ENCODE results near the gene SPIN1. TPM values are rescaled to one million over a fixed set of nuclear protein-coding genes. Genes with fewer than 3 reads are reported as not detected.
A peak's percentile ranks its signal among the peaks of the same experiment; 100 is the strongest.

The SPIN1 gene
- total RNA-seq, 1 experiment from 2014 or later: 123 TPM

- no peak for TF ChIP-seq ZNF425 (CRISPR knock-in tag; conservative IDR thresholded peaks at IDR 0.05)
These were observed 37.3 kb downstream of the SPIN1 start (continued) for GRCh38 chr9:88425538-88425950.

- Mint-ChIP-seq H3K27ac (peak overlapping the region; percentile 17; the same call in 1 of the 2 replicates), H3K4me3 (no peak overlapping the region), H3K9me3 (no peaks in the 10 kb centered on the region), H3K4me1 (peaks cover 41% of the 10 kb centered on the region), H3K27me3 (ENCODE audit: low read depth) (no peaks in the 10 kb centered on the region), H3K36me3 (peaks cover 27% of the 10 kb centered on the region)
- TF ChIP-seq ATF1 (CRISPR knock-in tag; IDR thresholded peaks at IDR 0.05) (no peak), ZSCAN18 (CRISPR knock-in tag; IDR thresholded peaks at IDR 0.05) (no peak), CREB1 (CRISPR knock-in tag; IDR thresholded peaks at IDR 0.05) (no peak), PREB (CRISPR knock-in tag; IDR thresholded peaks at IDR 0.05; ENCODE audit: borderline replicate concordance) (no peak), ZNF219 (CRISPR knock-in tag; IDR thresholded peaks at IDR 0.05; ENCODE audit: borderline replicate concordance) (no peak), ZNF532 (CRISPR knock-in tag; IDR thresholded peaks at IDR 0.05; ENCODE audit: borderline replicate concordance) (no peak), NFE2L1 (CRISPR knock-in tag; IDR thresholded peaks at IDR 0.05) (no peak), GABPB1 (CRISPR knock-in tag; IDR thresholded peaks at IDR 0.05) (no peak), ZNF281 (CRISPR knock-in tag; IDR thresholded peaks at IDR 0.05) (no peak)
- TF ChIP-seq, protein P1, sequence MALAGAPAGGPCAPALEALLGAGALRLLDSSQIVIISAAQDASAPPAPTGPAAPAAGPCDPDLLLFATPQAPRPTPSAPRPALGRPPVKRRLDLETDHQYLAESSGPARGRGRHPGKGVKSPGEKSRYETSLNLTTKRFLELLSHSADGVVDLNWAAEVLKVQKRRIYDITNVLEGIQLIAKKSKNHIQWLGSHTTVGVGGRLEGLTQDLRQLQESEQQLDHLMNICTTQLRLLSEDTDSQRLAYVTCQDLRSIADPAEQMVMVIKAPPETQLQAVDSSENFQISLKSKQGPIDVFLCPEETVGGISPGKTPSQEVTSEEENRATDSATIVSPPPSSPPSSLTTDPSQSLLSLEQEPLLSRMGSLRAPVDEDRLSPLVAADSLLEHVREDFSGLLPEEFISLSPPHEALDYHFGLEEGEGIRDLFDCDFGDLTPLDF (CRISPR knock-in tag; IDR thresholded peaks at IDR 0.05): no peak
- TF ChIP-seq, protein P2, sequence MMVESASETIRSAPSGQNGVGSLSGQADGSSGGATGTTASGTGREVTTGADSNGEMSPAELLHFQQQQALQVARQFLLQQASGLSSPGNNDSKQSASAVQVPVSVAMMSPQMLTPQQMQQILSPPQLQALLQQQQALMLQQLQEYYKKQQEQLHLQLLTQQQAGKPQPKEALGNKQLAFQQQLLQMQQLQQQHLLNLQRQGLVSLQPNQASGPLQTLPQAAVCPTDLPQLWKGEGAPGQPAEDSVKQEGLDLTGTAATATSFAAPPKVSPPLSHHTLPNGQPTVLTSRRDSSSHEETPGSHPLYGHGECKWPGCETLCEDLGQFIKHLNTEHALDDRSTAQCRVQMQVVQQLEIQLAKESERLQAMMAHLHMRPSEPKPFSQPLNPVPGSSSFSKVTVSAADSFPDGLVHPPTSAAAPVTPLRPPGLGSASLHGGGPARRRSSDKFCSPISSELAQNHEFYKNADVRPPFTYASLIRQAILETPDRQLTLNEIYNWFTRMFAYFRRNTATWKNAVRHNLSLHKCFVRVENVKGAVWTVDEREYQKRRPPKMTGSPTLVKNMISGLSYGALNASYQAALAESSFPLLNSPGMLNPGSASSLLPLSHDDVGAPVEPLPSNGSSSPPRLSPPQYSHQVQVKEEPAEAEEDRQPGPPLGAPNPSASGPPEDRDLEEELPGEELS (CRISPR knock-in tag; IDR thresholded peaks at IDR 0.05): no peak
- TF ChIP-seq, protein P3, sequence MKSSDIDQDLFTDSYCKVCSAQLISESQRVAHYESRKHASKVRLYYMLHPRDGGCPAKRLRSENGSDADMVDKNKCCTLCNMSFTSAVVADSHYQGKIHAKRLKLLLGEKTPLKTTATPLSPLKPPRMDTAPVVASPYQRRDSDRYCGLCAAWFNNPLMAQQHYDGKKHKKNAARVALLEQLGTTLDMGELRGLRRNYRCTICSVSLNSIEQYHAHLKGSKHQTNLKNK (CRISPR knock-in tag; IDR thresholded peaks at IDR 0.05): no peak
- ATAC-seq: no peak
- no peak for DNase-seq (ENCODE audit: low spot score)
- CTCF ChIA-PET: no interaction called here
- POLR2A ChIA-PET: no interaction called here
These were observed 38.4 kb downstream of the SPIN1 start for GRCh38 chr9:88426651-88427050.

All from WTC11 (cell line).